OCI-LY1 (cell line): ENCODE results near the gene GCLC.

ENCODE experiments used
- H2AFZ ChIP-seq: fragments of 200-600 bp; sonication (generic), shearing (Covaris generic); 2 replicates; pipeline ENCODE4 v1.6.0; 2014; ENCODE audit warnings: antibody characterized with exemption, mild to moderate bottlenecking, low read length
- H3F3A ChIP-seq: fragments of 200-600 bp; sonication (generic), shearing (Covaris generic); 2 replicates; pipeline ENCODE4 v1.6.0; 2014; ENCODE audit warnings: mild to moderate bottlenecking, antibody characterized with exemption, low read length, moderate library complexity; ENCODE audit not compliant: insufficient read depth
- H3K27ac ChIP-seq: fragments of 200-600 bp; sonication (generic); 2 replicates; pipeline ENCODE4 v1.5.1; 2014; ENCODE audit warnings: low read length, mixed run types, mild to moderate bottlenecking, low read depth; ENCODE audit not compliant: poor library complexity, severe bottlenecking
- H3K27me3 ChIP-seq: fragments of 200-600 bp; sonication (generic); 2 replicates; pipeline ENCODE4 v1.6.0; 2014; ENCODE audit warnings: antibody characterized with exemption, mild to moderate bottlenecking, low read length, moderate library complexity; ENCODE audit not compliant: insufficient read depth
- H3K36me3 ChIP-seq: fragments of 200-600 bp; sonication (generic); 2 replicates; pipeline ENCODE4 v1.6.1; 2014; ENCODE audit warnings: mild to moderate bottlenecking, antibody characterized with exemption, low read length, moderate library complexity, mixed read lengths; ENCODE audit not compliant: insufficient read depth
- H3K4me1 ChIP-seq: fragments of 200-600 bp; sonication (generic); 2 replicates; pipeline ENCODE4 v1.5.1; 2014; ENCODE audit warnings: mild to moderate bottlenecking, low read length, moderate library complexity; ENCODE audit not compliant: insufficient read depth, severe bottlenecking
- H3K4me2 ChIP-seq: fragments of 200-600 bp; sonication (generic), shearing (Covaris generic); 2 replicates; pipeline ENCODE4 v1.6.1; 2014; ENCODE audit warnings: low read length
- H3K4me3 ChIP-seq: fragments of 200-600 bp; sonication (generic); 2 replicates; pipeline ENCODE4 v1.5.1; 2014; ENCODE audit warnings: low read length, low read depth, mild to moderate bottlenecking, mixed read lengths; ENCODE audit not compliant: poor library complexity, severe bottlenecking
- H3K79me2 ChIP-seq: fragments of 200-600 bp; shearing (Covaris generic); 2 replicates; pipeline ENCODE4 v1.6.1; 2016; ENCODE audit warnings: mixed run types, low read length, mixed read lengths; ENCODE audit not compliant: insufficient read depth
- H3K9ac ChIP-seq: fragments of 200-600 bp; sonication (generic), shearing (Covaris generic); 2 replicates; pipeline ENCODE4 v1.6.1; 2014; ENCODE audit warnings: mild to moderate bottlenecking, low read length, mixed read lengths
- H3K9me2 ChIP-seq: fragments of 200-600 bp; sonication (generic), shearing (Covaris generic); 2 replicates; pipeline ENCODE4 v1.6.1; 2014; ENCODE audit warnings: low read depth, mild to moderate bottlenecking, low read length, mixed read lengths
- H3K9me3 ChIP-seq: fragments of 200-600 bp; shearing (Covaris generic); 2 replicates; pipeline ENCODE4 v1.6.1; 2014; ENCODE audit warnings: low read length, mixed read lengths
- H4K20me1 ChIP-seq: fragments of 200-600 bp; sonication (generic), shearing (Covaris generic); 2 replicates; pipeline ENCODE4 v1.6.0; 2016; ENCODE audit warnings: mild to moderate bottlenecking, low read length; ENCODE audit not compliant: insufficient read depth
- CTCF ChIP-seq: fragments of 200-600 bp; sonication (generic), shearing (Covaris generic); IDR thresholded peaks from 2 replicates; pipeline ENCODE4 v1.5.1; 2017; ENCODE audit warnings: mild to moderate bottlenecking, antibody characterized with exemption, low read length, moderate library complexity, mixed read lengths
- EZH2 ChIP-seq: fragments of 200-600 bp; sonication (generic), shearing (Covaris generic); IDR thresholded peaks from 2 replicates; pipeline ENCODE4 v1.8.0; 2017; ENCODE audit warnings: borderline replicate concordance, mixed run types, mild to moderate bottlenecking, antibody characterized with exemption, low read length, moderate library complexity, mixed read lengths

Gene GCLC

GRCh38 chr6:53540129-53540692 lies 4.7 kb downstream of the GCLC start:
- Histone ChIP-seq H3K4me3 (no peak overlapping the region), H3F3A (no peaks in the 10 kb centered on the region), H3K4me2 (no peak overlapping the region), H3K9ac (no peak overlapping the region), H3K27ac (no peak overlapping the region), H3K9me2 (no peaks in the 10 kb centered on the region), H3K27me3 (no peaks in the 10 kb centered on the region), H3K79me2 (peaks cover 79% of the 10 kb centered on the region), H4K20me1 (no peaks in the 10 kb centered on the region), H3K36me3 (peaks cover 21% of the 10 kb centered on the region; the same call in 1 of the 2 replicates), H2AFZ (no peak overlapping the region), H3K9me3 (peaks cover 5% of the 10 kb centered on the region; the same call in 1 of the 2 replicates), H3K4me1 (peaks cover 32% of the 10 kb centered on the region)
- TF ChIP-seq CTCF (no peak), EZH2 (no peak)

DNA sequence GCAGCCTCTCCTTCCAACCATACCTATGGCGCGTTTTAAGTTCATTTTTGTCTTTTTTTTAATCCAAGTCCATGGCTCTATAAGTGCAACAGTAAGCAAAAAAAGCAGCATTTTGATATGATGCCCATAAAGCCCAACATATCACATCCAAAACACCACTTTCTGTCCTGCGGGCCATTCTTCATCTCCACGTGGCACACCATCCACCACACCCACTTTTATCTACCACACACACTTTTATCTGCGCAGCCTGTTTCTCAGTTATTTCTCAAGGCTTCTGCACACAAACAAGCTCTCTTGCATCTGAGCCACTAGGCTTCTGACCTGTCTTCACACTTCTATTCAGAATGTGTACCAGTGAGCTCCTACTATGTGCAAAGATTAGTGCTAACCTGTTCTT lies 5.3 kb downstream of the GCLC start:
- peaks cover 30% of the 10 kb centered on the region for H3K4me1 ChIP-seq

DNA sequence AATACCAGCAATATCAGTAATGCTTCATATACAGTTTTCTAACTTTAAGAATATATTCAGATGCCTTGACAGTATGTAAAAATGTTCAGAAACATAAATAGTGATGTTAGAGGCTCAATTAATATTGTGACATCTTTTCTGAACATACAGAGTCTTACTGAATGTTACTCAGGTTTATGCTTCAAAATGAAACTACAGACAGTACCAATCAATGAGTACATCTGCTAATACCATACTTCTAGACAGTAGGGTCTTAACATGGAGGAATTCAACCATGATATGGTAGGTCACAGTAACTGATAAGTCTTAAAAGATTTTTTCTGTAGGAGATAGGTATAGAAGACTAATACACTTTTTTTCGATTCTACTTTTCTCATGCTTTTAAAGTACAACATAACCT lies 8.3 kb downstream of the GCLC start:
- TF ChIP-seq EZH2 (no peak), CTCF (no peak)
- Histone ChIP-seq H3K9me3 (peaks cover 5% of the 10 kb centered on the region; the same call in 1 of the 2 replicates), H3K36me3 (peaks cover 20% of the 10 kb centered on the region; the same call in 1 of the 2 replicates), H3K4me2 (no peak overlapping the region), H3F3A (no peaks in the 10 kb centered on the region), H3K79me2 (peaks cover 82% of the 10 kb centered on the region), H2AFZ (no peak overlapping the region), H3K4me3 (no peak overlapping the region), H3K27me3 (no peaks in the 10 kb centered on the region), H4K20me1 (no peaks in the 10 kb centered on the region), H3K9me2 (no peaks in the 10 kb centered on the region), H3K9ac (no peak overlapping the region), H3K27ac (no peak overlapping the region), H3K4me1 (peaks cover 6% of the 10 kb centered on the region)

More for the DNA sequence above, 5.3 kb downstream of the GCLC start:
- no peak overlapping the region for H2AFZ ChIP-seq
- H3K9ac ChIP-seq, result no peak overlapping the region
- no peaks in the 10 kb centered on the region for H3K9me2 ChIP-seq
- no peak overlapping the region for H3K27ac ChIP-seq
- no peaks in the 10 kb centered on the region for H3K27me3 ChIP-seq
- peaks cover 5% of the 10 kb centered on the region; the same call in 1 of the 2 replicates for H3K9me3 ChIP-seq
- no peaks in the 10 kb centered on the region for H3F3A ChIP-seq
- TF ChIP-seq EZH2 (no peak), CTCF (no peak)
- H3K4me2 ChIP-seq, result no peak overlapping the region
- H3K4me3 ChIP-seq, result no peak overlapping the region
- H3K36me3 ChIP-seq, result peaks cover 21% of the 10 kb centered on the region; the same call in 1 of the 2 replicates
- peaks cover 85% of the 10 kb centered on the region for H3K79me2 ChIP-seq
- no peaks in the 10 kb centered on the region for H4K20me1 ChIP-seq
